LNCAP (cell line): ENCODE measurements around the gene FANCI.

Experiments used
- CTCF ChIP-seq: fragments of 450-650 bp; IDR thresholded peaks from 2 replicates; pipeline ENCODE4 v1.5.1; 2017; ENCODE audit warnings: mild to moderate bottlenecking

The FANCI gene

DNA sequence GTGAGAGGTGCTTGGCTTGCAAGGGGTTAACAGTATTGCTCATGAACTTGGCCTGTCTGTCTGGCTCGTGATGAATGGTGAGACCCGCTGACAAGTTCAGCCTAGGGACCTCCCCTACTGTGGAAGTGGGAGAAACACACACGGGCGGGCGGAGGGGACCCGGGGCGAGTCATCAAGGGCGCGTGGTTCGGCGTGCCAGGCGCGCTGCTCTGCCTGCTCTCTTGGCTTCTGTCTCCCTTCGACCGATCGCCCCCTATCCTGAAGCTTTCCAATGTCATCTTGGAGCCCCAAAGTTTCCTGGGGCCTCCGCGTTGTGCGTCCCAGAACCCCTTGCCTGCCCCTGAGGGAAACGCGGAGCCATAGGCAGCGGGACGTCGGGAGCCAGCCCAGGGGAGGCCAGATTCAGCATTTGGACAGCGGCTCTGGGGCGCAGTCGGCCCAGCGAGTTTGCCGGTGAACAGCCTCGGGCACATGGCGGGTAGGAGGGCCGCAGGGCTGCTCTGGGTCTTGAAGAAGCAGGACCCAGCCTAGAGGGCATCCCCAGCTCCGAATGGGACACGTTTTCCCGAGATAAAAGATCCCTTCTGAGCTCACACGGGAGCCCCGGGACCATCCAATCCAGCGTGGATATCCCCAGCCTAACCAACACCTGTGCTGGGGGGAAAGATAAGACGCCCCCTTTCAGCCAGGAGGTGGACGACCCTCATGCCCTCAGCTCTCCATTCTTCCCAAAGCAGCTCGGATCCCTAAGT, 117.8 kb downstream of the FANCI start:
- TF ChIP-seq CTCF: no peak

DNA sequence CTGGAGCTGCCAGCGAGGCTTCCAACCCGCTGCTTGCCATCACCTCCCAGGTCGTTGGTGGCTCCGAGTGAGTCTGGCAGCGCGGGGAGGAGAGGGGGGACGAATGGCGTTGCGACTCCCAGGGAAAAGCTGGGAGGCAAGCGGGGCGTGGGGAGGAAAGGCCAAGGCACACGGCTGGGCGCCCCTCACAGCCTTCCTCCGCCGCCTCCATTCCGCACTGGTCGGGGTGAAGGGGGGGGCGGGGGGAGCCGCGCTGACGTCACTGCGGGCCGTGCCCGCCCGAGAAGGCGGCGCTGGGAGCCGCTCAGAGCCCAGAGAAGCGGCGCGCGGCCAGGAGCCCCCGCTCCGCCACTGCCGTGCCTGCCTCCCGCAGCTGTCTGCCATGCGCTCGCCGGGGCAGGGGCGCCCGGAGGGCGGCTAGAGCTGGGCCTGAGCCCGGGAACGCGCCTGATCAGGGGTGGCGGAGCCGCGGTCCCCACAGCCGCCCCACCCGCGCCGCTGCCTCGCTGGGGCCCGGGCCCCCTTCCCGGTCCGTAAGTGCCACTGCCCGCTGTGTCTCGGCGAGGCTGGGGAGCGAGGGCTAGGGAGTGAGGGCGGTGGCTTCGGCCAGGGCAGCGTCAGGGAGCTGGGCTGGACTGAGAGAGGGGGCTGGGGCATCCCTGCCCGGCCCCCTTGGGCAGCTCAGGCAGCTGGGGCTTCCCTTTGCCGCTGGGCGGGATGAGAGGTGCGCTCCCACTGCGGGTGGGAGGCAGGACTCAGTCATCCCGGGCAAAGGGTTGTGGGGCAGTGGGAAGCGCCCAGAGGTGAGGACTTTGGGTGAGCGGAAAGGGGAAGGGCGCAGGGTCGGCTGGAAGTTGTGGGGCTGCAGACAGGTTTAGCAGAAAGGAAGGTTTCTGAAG, 118.7 kb downstream of the FANCI start:
- no peak for TF ChIP-seq CTCF

GRCh38 chr15:89363133-89363532, 119.4 kb downstream of the FANCI start:
- no peak for TF ChIP-seq CTCF

DNA sequence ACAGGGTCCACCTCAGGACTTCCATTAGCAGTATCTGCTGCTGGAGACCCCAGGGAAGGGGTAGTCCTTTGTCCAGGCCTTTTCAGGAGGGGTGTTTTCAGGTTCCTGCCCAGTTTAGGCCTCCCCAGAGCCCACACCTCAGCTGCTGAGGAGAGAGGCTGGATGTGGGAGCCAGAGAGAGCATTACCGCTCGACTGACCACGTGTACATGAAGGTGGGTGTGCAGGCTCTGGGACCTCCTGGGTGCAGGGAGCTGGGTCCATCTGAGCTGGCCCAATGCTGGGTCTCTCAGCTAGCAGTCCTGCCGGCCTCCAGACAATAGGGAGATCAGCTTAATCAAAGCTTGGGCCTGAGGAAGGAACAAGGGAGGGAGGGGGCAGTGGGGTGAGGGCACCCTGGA, 120.0 kb downstream of the FANCI start:
- no peak for TF ChIP-seq CTCF

GRCh38 chr15:89364341-89364740, 120.6 kb downstream of the FANCI start:
- no peak for TF ChIP-seq CTCF

DNA sequence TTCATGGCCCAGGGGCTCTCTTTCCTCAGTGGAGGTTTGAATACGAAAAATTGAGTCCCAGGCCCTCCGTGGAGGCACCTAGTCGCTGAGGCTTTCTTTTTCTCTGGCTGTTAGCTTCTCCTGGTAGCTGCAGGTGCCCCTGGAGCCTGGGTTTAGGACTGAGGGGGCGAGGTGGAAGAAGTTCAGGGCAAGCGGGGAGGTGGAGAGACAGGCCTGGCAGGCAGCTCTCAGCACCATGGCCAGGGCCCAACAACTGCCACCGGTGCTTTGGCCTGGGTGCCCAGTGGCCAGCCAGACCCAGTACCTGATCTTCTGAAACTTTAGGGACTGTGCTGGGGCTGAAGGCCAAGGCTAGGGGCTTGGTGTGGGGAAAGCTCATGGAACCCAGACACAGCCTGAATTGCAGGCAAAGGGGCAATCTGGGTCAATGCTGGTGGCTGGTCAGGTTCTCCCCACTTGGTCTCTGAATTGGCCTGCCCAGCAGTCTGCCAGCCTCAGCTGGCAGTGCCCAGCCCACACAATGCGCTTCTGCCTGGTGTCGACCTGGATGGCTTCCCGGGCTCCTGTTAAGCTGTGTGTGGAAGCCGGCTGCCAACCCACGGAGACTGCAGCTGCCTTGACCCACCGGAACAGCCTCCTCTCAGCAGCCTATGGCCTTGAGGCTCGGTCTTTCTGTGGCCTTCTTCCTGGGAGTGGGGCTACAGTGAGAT, 121.1 kb downstream of the FANCI start:
- no peak for TF ChIP-seq CTCF

DNA sequence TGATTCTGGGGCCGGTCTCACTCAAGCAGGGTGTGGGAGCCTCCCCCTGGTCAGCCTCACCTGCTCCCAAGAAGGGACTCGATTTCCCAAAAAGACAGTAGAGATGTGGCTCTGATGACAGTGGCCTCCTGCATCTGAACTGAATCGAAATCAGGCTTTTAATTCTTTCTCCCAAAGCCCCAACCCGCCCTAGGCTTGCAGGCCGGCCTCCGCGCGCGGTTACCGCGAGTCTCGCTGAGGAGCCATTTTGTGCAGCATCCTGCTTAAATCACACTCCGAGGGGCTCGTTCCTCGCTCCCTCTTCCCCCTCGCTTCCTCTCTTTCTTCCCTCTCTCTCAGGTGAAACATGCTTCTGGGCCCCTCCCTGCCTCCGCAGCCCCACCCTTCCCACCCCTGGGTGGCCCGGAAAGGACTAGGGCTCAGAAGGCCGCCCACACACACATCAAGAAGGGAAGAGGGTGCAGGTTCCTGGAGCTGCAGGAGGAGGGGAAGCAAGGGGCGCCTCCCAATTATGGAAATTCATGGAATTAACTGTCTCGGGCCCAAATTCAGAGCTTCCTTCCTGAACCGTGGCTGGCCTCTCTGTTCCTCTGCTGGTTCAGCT, 121.8 kb downstream of the FANCI start:
- TF ChIP-seq CTCF: no peak
